ENCODE data around the gene SUFU. TPM values are rescaled to one million over a fixed set of nuclear protein-coding genes. Genes with fewer than 3 reads are reported as not detected.

Gene SUFU
- total and polyA plus RNA-seq, 2 of the 8 experiments (the other 6 are each of a cell fraction or from before 2014, with no cell fraction given): 7.0 to 10.8 TPM

GRCh38 chr10:102602272-102603045, 98.7 kb downstream of the SUFU start:
- H2BK120ac ChIP-seq (replicated peaks; ENCODE audit: low read depth, low read length): no peak overlapping the region
- H4K5ac ChIP-seq (ENCODE audit: insufficient read length, low read depth, low read length): no peak overlapping the region
- DNase-seq (ENCODE audit: low read depth in 1 of 2, low spot score in 2 of 2) (no peak), FAIRE-seq (no peak)
- H3K27me3 ChIP-seq (replicated peaks in 1 of 4; ENCODE audit: control insufficient read depth in 3 of 4, extremely low read depth in 1 of 4, insufficient read depth in 3 of 4, low read length in 3 of 4): no peaks in the 10 kb centered on the region
- CTCF ChIA-PET (ENCODE audit: partially characterized antibody): interaction anchor here (0.7 to 2.3 kb wide), 12 partner anchors 9 to 189 kb away, joined by 3 to 10 read pairs (median 4); no protein-coding TSS in a partner anchor
- no peak overlapping the region for H3K23ac ChIP-seq (ENCODE audit: insufficient read length)
- H3K9me3 ChIP-seq (ENCODE audit: insufficient read depth in 2 of 2, low read depth in 1 of 2, low read length in 1 of 2): no peaks in the 10 kb centered on the region
- no peak overlapping the region for H2AFZ ChIP-seq (ENCODE audit: low read length)
- no peak overlapping the region for H2BK15ac ChIP-seq (ENCODE audit: low read length)
- H3K79me2 ChIP-seq (ENCODE audit: control insufficient read depth in 1 of 2, insufficient read depth in 2 of 2, low read length in 2 of 2): no peaks in the 10 kb centered on the region
- no peak overlapping the region for H4K8ac ChIP-seq (ENCODE audit: extremely low read depth, insufficient read depth, low read length)
- H3K4me2 ChIP-seq (ENCODE audit: insufficient read depth in 1 of 2, low read depth in 2 of 2, low read length in 2 of 2): no peak overlapping the region
- peaks cover 0 to 1% of the 10 kb centered on the region in 2 experiments for H4K20me1 ChIP-seq (replicated peaks in 1 of 2; ENCODE audit: control insufficient read depth in 1 of 2, insufficient read depth in 2 of 2, low read length in 2 of 2)
- H3K14ac ChIP-seq (ENCODE audit: insufficient read length): no peak overlapping the region
- H2BK12ac ChIP-seq (ENCODE audit: low read depth, low read length): no peak overlapping the region
- 87% methylated on average over 4 of the region's 4 CpGs; no CpG with 5 or more reads in 1 of the 2 experiments for WGBS, 2 experiments (ENCODE audit: extremely low coverage in 1 of 2, insufficient coverage in 1 of 2, insufficient read length in 1 of 2, insufficient replicate concordance in 2 of 2, low coverage in 1 of 2, low lambda C conversion rate in 2 of 2, missing lambda C conversion rate in 1 of 2)
- POLR2A ChIA-PET (ENCODE audit: partially characterized antibody): interaction anchor here (0.6 to 0.8 kb wide), 3 partner anchors 51 to 447 kb away, joined by 3 to 4 read pairs (median 3); no protein-coding TSS in a partner anchor
- H2AK5ac ChIP-seq (ENCODE audit: low read depth, low read length): no peak overlapping the region
- H3K36me3 ChIP-seq (ENCODE audit: control insufficient read depth in 2 of 4, insufficient read depth in 4 of 4, low read length in 3 of 4): no peaks in the 10 kb centered on the region
- no peak overlapping the region for H3K56ac ChIP-seq (replicated peaks; ENCODE audit: insufficient read length, low read depth, low read length)
- H3K79me1 ChIP-seq (ENCODE audit: low read depth, low read length): no peaks in the 10 kb centered on the region
- H3K4me3 ChIP-seq (ENCODE audit: extremely low read depth in 1 of 4, insufficient read depth in 2 of 4, low read depth in 3 of 4, low read length in 4 of 4): no peak overlapping the region
- H3K27ac ChIP-seq (ENCODE audit: low read depth, low read length): no peak overlapping the region
- no peaks in the 10 kb centered on the region for H3K4me1 ChIP-seq (replicated peaks in 1 of 4; ENCODE audit: control insufficient read depth in 3 of 4, insufficient read depth in 4 of 4, low read length in 3 of 4)
- H4K91ac ChIP-seq (replicated peaks; ENCODE audit: insufficient read length, low read length): no peak overlapping the region
- H2BK5ac ChIP-seq (ENCODE audit: low read depth, low read length): no peak overlapping the region
- H3K23me2 ChIP-seq (ENCODE audit: low read depth, low read length): no peaks in the 10 kb centered on the region
- no peak overlapping the region for H3K4ac ChIP-seq (replicated peaks; ENCODE audit: insufficient read length, low read depth, low read length)
- H3K18ac ChIP-seq (ENCODE audit: extremely low read depth, low read length): no peak overlapping the region
- no peak overlapping the region for H2BK20ac ChIP-seq (ENCODE audit: low read length)
- no peak overlapping the region for H3K9ac ChIP-seq (replicated peaks in 1 of 4; ENCODE audit: extremely low read depth in 1 of 4, low read depth in 3 of 4, low read length in 3 of 4)
- no peak for TF ChIP-seq CBX8 (IDR thresholded peaks at IDR 0.05; ENCODE audit: borderline replicate concordance, low read depth, low read length)
- TF ChIP-seq RAD21 (IDR thresholded peaks at IDR 0.05 in 1 of 2, conservative IDR thresholded peaks at IDR 0.05 in 1 of 2; ENCODE audit: low read depth in 2 of 2, low read length in 2 of 2): no peak
- no peak for TF ChIP-seq BACH1 (IDR thresholded peaks at IDR 0.05; ENCODE audit: low read length)
- no peak for TF ChIP-seq ZNF274 (IDR thresholded peaks at IDR 0.05; ENCODE audit: borderline replicate concordance, extremely low read depth, low read length)
- no peak for TF ChIP-seq POLR2A (IDR thresholded peaks at IDR 0.05; ENCODE audit: control extremely low read depth in 1 of 2, low read depth in 2 of 2, low read length in 2 of 2)
- TF ChIP-seq RXRA (IDR thresholded peaks at IDR 0.05; ENCODE audit: insufficient read depth, low read depth, low read length): no peak
- no peak for TF ChIP-seq EP300 (IDR thresholded peaks at IDR 0.05; ENCODE audit: borderline replicate concordance in 1 of 2, low read depth in 2 of 2, low read length in 2 of 2)
- no peak for TF ChIP-seq ATF2 (IDR thresholded peaks at IDR 0.05; ENCODE audit: low read length)
- TF ChIP-seq SIX5 (IDR thresholded peaks at IDR 0.05; ENCODE audit: low read depth, low read length): no peak
- no peak for TF ChIP-seq CBX5 (IDR thresholded peaks at IDR 0.05; ENCODE audit: low read depth, low read length)

All from H1 (cell line).